HG02763 (cell line): ENCODE data around the gene JAKMIP1.

Source experiments
- ATAC-seq: cut with Tn5 transposase; IDR thresholded peaks from one replicate; pipeline ENCODE4 v1.9.1; 2021; ENCODE audit warnings: mild to moderate bottlenecking, moderate library complexity; ENCODE audit not compliant: unreplicated experiment

Gene JAKMIP1

GRCh38 chr4:6204871-6205566 is 4.7 kb upstream of the JAKMIP1 start:
- ATAC-seq = no peak

- ATAC-seq = no peak
These were observed 3.7 kb upstream of the JAKMIP1 start for GRCh38 chr4:6204098-6204497.

- ATAC-seq = no peak
These were observed 1.3 kb upstream of the JAKMIP1 start for GRCh38 chr4:6201580-6202091.

- ATAC-seq = no peak
These were observed 593 bp upstream of the JAKMIP1 start for GRCh38 chr4:6200922-6201362.

GRCh38 chr4:6199422-6199921 is 877 bp downstream of the JAKMIP1 start:
- ATAC-seq = no peak

- no peak for ATAC-seq
These were observed 1.5 kb downstream of the JAKMIP1 start for GRCh38 chr4:6198768-6199421.

GRCh38 chr4:6198278-6198677 is 2.1 kb downstream of the JAKMIP1 start:
- no peak for ATAC-seq

- no peak for ATAC-seq
These were observed 2.7 kb downstream of the JAKMIP1 start for GRCh38 chr4:6197433-6198174.

GRCh38 chr4:6196871-6197270 is 3.5 kb downstream of the JAKMIP1 start:
- no peak for ATAC-seq

GRCh38 chr4:6196324-6196723 is 4.0 kb downstream of the JAKMIP1 start:
- no peak for ATAC-seq

- ATAC-seq = no peak
These were observed 4.6 kb downstream of the JAKMIP1 start for GRCh38 chr4:6195602-6196319.

- ATAC-seq = no peak
These were observed 5.7 kb downstream of the JAKMIP1 start for GRCh38 chr4:6194458-6195195.

- ATAC-seq = no peak
These were observed 7.0 kb downstream of the JAKMIP1 start for GRCh38 chr4:6193399-6193798.

GRCh38 chr4:6192245-6192644 is 8.1 kb downstream of the JAKMIP1 start:
- ATAC-seq = no peak

GRCh38 chr4:6191448-6192130 is 8.8 kb downstream of the JAKMIP1 start:
- ATAC-seq = no peak

- no peak for ATAC-seq
These were observed 9.9 kb downstream of the JAKMIP1 start for GRCh38 chr4:6190486-6190885.

- no peak for ATAC-seq
These were observed 10.8 kb downstream of the JAKMIP1 start for GRCh38 chr4:6189511-6189910.

GRCh38 chr4:6188687-6189305 is 11.6 kb downstream of the JAKMIP1 start:
- ATAC-seq = no peak

GRCh38 chr4:6184169-6184568 is 16.2 kb downstream of the JAKMIP1 start:
- ATAC-seq = no peak
